Neural cell (in vitro differentiated cells): ENCODE measurements around the gene NEURL1. TPM values are rescaled to one million over a fixed set of nuclear protein-coding genes. Genes with fewer than 3 reads are reported as not detected.

ENCODE experiments used
- H2AFZ ChIP-seq: fragments of 200-600, 300-800 bp; sonication (generic), shearing (Covaris generic); 2 replicates; pipeline ENCODE4 v1.6.0; 2014; ENCODE audit warnings: low read depth, mild to moderate bottlenecking, antibody characterized with exemption, low read length, moderate library complexity
- H3F3A ChIP-seq: fragments of 200-600 bp; shearing (Covaris generic); 2 replicates; pipeline ENCODE4 v1.6.1; 2016; ENCODE audit warnings: mild to moderate bottlenecking, moderate library complexity, mixed read lengths, antibody characterized with exemption, low read length; ENCODE audit not compliant: insufficient read depth, poor library complexity, severe bottlenecking
- H3K27ac ChIP-seq: fragments of 200-600, 300-800 bp; sonication (generic), shearing (Covaris generic); 2 replicates; pipeline ENCODE4 v1.5.1; 2014; ENCODE audit warnings: mild to moderate bottlenecking, low read length, moderate library complexity
- H3K27me3 ChIP-seq: fragments of 300-800, 200-600 bp; sonication (generic), shearing (Covaris generic); 2 replicates; pipeline ENCODE4 v1.6.0; 2014; ENCODE audit warnings: mild to moderate bottlenecking, low read depth, low read length, moderate library complexity; ENCODE audit not compliant: insufficient read depth
- H3K36me3 ChIP-seq: fragments of 300-800, 200-600 bp; sonication (generic), shearing (Covaris generic); 2 replicates; pipeline ENCODE4 v1.5.1; 2014; ENCODE audit warnings: mild to moderate bottlenecking, antibody characterized with exemption, low read length, moderate library complexity; ENCODE audit not compliant: insufficient read depth
- H3K4me2 ChIP-seq: fragments of 300-800, 200-600 bp; sonication (generic), shearing (Covaris generic); 2 replicates; pipeline ENCODE4 v1.6.0; 2014; ENCODE audit warnings: mild to moderate bottlenecking, low read length
- H3K4me3 ChIP-seq: fragments of 300-800, 200-600 bp; sonication (generic), shearing (Covaris generic); 2 replicates; pipeline ENCODE4 v1.5.1; 2014; ENCODE audit warnings: mild to moderate bottlenecking, low read length, moderate library complexity
- H3K79me2 ChIP-seq: fragments of 200-600 bp; shearing (Covaris generic); replicated peaks from 2 replicates; pipeline ENCODE4 v1.6.0; 2014; ENCODE audit warnings: mild to moderate bottlenecking, low read length, moderate library complexity; ENCODE audit not compliant: insufficient read depth
- H3K9ac ChIP-seq: fragments of 300-800, 200-600 bp; sonication (generic), shearing (Covaris generic); 2 replicates; pipeline ENCODE4 v1.6.1; 2016; ENCODE audit warnings: mild to moderate bottlenecking, low read length, mixed read lengths
- H3K9me2 ChIP-seq: fragments of 200-600 bp; shearing (Covaris generic); 2 replicates; pipeline ENCODE4 v1.6.1; 2016; ENCODE audit warnings: mild to moderate bottlenecking, low read length, mixed read lengths; ENCODE audit not compliant: insufficient read depth
- H3K9me3 ChIP-seq: fragments of 200-600, 300-800 bp; sonication (generic), shearing (Covaris generic); 2 replicates; pipeline ENCODE4 v1.6.1; 2016; ENCODE audit warnings: mild to moderate bottlenecking, mixed run types, low read length, moderate library complexity, mixed read lengths
- H4K20me1 ChIP-seq: fragments of 200-600 bp; shearing (Covaris generic); 2 replicates; pipeline ENCODE4 v1.6.1; 2016; ENCODE audit warnings: mild to moderate bottlenecking, mixed run types; ENCODE audit not compliant: insufficient read depth
- EP300 ChIP-seq: fragments of 450-650 bp; conservative IDR thresholded peaks from 2 replicates; pipeline ENCODE4 v1.6.1; 2014; ENCODE audit warnings: antibody characterized with exemption, mild to moderate bottlenecking, moderate library complexity; ENCODE audit not compliant: poor library complexity, severe bottlenecking
- EZH2 ChIP-seq: fragments of 200-600, 300-800 bp; shearing (Covaris generic), sonication (generic); IDR thresholded peaks from 2 replicates; pipeline ENCODE4 v1.6.1; 2014; ENCODE audit warnings: antibody characterized with exemption, low read length, borderline replicate concordance, mild to moderate bottlenecking; ENCODE audit not compliant: insufficient read depth, poor library complexity, severe bottlenecking
- MXI1 ChIP-seq: fragments of 450-650 bp; conservative IDR thresholded peaks from 2 replicates; pipeline ENCODE4 v1.6.1; 2014; ENCODE audit warnings: antibody characterized with exemption, mild to moderate bottlenecking; ENCODE audit not compliant: poor library complexity, severe bottlenecking
- RAD21 ChIP-seq: fragments of 450-650 bp; conservative IDR thresholded peaks from 2 replicates; pipeline ENCODE4 v1.6.1; 2014; ENCODE audit warnings: antibody characterized with exemption, mild to moderate bottlenecking, moderate library complexity
- SMC3 ChIP-seq: fragments of 450-650 bp; conservative IDR thresholded peaks from 2 replicates; pipeline ENCODE4 v1.6.1; 2014; ENCODE audit warnings: antibody characterized with exemption, mild to moderate bottlenecking, moderate library complexity; ENCODE audit not compliant: poor library complexity
- TAF1 ChIP-seq: IDR thresholded peaks from 2 replicates; pipeline ENCODE4 v1.6.1; 2012; ENCODE audit warnings: low read depth
- polyA plus RNA-seq: library from polyadenylated mRNA; depleted of rRNA; stranded (reverse); fragments of >200 nt; gene quantifications from 2 replicates; pipeline ENCODE4 v1.2.3, GENCODE V29; 2014
- TF ChIP-seq, protein P1 (sequence below): IDR thresholded peaks from 2 replicates; pipeline ENCODE4 v1.6.1; 2012; ENCODE audit warnings: borderline replicate concordance
- TF ChIP-seq, protein P2 (sequence below): fragments of 450-650 bp; IDR thresholded peaks from 2 replicates; pipeline ENCODE4 v1.5.1; 2014; ENCODE audit warnings: antibody characterized with exemption, mild to moderate bottlenecking, moderate library complexity; ENCODE audit not compliant: poor library complexity, severe bottlenecking

The NEURL1 gene
- polyA plus RNA-seq, 1 donor from 2014 or later = 12.3 TPM

DNA sequence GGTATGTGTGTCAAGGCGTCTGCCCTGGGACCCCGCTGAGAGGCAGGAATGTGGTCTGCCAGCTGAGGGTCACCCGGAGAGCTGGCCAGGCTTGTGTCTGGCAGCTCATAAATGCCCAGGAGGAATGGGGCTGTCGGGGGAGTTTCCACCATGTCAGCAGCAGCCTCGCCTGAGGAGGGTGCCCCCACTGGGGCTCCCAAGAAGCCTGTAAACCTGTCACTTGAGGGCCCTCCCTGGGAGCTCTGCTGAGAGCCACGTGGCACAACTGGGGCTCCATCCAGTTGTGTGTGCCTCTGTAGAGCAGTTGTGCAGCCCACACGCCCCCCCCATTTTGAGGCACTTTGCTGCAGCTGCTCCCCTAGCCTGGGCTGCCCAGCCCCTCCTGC is 70.6 kb downstream of the NEURL1 start:
- H3K9me2 ChIP-seq = no peaks in the 10 kb centered on the region
- H3K36me3 ChIP-seq = no peaks in the 10 kb centered on the region
- H3K79me2 ChIP-seq = no peaks in the 10 kb centered on the region
- no peak overlapping the region for H3K9ac ChIP-seq
- no peak for TF ChIP-seq SMC3
- TF ChIP-seq, protein P1, sequence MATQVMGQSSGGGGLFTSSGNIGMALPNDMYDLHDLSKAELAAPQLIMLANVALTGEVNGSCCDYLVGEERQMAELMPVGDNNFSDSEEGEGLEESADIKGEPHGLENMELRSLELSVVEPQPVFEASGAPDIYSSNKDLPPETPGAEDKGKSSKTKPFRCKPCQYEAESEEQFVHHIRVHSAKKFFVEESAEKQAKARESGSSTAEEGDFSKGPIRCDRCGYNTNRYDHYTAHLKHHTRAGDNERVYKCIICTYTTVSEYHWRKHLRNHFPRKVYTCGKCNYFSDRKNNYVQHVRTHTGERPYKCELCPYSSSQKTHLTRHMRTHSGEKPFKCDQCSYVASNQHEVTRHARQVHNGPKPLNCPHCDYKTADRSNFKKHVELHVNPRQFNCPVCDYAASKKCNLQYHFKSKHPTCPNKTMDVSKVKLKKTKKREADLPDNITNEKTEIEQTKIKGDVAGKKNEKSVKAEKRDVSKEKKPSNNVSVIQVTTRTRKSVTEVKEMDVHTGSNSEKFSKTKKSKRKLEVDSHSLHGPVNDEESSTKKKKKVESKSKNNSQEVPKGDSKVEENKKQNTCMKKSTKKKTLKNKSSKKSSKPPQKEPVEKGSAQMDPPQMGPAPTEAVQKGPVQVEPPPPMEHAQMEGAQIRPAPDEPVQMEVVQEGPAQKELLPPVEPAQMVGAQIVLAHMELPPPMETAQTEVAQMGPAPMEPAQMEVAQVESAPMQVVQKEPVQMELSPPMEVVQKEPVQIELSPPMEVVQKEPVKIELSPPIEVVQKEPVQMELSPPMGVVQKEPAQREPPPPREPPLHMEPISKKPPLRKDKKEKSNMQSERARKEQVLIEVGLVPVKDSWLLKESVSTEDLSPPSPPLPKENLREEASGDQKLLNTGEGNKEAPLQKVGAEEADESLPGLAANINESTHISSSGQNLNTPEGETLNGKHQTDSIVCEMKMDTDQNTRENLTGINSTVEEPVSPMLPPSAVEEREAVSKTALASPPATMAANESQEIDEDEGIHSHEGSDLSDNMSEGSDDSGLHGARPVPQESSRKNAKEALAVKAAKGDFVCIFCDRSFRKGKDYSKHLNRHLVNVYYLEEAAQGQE = no peak
- TF ChIP-seq RAD21 = no peak
- H3F3A ChIP-seq = no peaks in the 10 kb centered on the region
- no peak overlapping the region for H3K4me3 ChIP-seq
- H3K4me2 ChIP-seq = no peak overlapping the region
- H3K27ac ChIP-seq = no peak overlapping the region
- H4K20me1 ChIP-seq = peaks cover 3% of the 10 kb centered on the region
- H3K27me3 ChIP-seq = no peaks in the 10 kb centered on the region
- no peak overlapping the region for H2AFZ ChIP-seq
- H3K9me3 ChIP-seq = no peaks in the 10 kb centered on the region

DNA sequence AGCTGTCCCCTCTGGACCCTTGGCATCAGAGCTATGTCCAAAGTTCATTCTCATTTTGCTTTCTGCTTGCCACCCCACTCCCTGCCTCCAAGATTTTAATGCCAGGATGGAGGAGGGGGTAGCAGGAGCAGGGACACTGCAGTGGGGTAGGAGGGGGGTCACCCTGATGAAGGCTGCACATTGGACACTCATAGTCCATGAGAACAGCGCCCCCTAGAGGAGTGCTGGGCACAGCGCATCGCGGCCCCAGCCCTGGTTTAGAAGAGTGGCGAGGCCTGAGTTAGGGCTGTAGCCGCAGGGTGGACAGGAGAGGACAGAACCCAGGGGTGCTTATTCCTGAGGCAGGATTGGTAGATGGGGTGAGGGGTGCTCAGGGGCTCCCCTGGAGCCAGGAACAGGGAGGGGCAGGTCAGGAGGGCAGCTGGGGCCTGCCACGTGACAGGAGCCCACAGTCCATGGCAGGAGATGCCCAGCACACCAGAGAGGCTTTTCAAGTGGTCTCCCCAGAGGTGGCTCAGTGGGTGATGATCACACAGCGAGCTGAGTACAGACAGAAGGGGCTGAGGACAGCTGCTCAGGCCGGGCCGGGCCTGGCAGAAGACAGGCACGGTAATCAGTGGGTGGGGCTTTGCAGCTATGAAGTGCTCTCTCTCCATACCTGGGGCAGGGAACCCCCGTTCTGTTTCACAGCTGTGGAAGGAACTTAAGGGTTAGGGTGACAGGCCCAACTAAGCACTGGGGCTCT is 71.4 kb downstream of the NEURL1 start:
- H3K36me3 ChIP-seq = no peaks in the 10 kb centered on the region
- no peaks in the 10 kb centered on the region for H3F3A ChIP-seq
- H3K27me3 ChIP-seq = no peaks in the 10 kb centered on the region
- H3K27ac ChIP-seq = no peak overlapping the region
- H3K4me2 ChIP-seq = no peak overlapping the region
- H3K4me3 ChIP-seq = no peak overlapping the region
- no peak overlapping the region for H2AFZ ChIP-seq
- no peaks in the 10 kb centered on the region for H3K9me2 ChIP-seq
- no peak overlapping the region for H3K9ac ChIP-seq
- TF ChIP-seq, protein P2, sequence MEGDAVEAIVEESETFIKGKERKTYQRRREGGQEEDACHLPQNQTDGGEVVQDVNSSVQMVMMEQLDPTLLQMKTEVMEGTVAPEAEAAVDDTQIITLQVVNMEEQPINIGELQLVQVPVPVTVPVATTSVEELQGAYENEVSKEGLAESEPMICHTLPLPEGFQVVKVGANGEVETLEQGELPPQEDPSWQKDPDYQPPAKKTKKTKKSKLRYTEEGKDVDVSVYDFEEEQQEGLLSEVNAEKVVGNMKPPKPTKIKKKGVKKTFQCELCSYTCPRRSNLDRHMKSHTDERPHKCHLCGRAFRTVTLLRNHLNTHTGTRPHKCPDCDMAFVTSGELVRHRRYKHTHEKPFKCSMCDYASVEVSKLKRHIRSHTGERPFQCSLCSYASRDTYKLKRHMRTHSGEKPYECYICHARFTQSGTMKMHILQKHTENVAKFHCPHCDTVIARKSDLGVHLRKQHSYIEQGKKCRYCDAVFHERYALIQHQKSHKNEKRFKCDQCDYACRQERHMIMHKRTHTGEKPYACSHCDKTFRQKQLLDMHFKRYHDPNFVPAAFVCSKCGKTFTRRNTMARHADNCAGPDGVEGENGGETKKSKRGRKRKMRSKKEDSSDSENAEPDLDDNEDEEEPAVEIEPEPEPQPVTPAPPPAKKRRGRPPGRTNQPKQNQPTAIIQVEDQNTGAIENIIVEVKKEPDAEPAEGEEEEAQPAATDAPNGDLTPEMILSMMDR = no peak
- H4K20me1 ChIP-seq = peaks cover 3% of the 10 kb centered on the region
- H3K79me2 ChIP-seq = no peaks in the 10 kb centered on the region
- H3K9me3 ChIP-seq = no peaks in the 10 kb centered on the region

DNA sequence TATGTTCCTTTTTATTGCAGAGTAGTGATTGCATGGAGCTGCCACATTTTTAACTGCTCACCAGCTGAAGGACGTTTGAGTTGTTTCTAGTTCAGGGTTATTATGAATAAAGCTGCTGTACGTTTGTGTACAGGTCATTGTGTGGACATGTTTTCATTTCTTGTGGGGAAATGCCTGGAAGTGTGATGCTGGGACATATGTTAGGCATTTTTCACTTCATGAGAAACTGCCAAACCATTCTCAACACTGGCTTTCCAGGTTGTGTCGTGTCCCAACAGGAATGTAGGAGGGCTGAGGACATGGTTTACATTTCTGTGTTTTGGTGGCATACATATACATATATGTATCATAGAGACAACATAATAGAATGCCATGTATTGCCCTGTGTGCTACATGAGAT is 73.0 kb downstream of the NEURL1 start:
- H3K27me3 ChIP-seq = no peaks in the 10 kb centered on the region
- no peak overlapping the region for H3K4me3 ChIP-seq
- no peak overlapping the region for H3K27ac ChIP-seq
- no peaks in the 10 kb centered on the region for H3F3A ChIP-seq
- peaks cover 3% of the 10 kb centered on the region for H4K20me1 ChIP-seq
- H3K4me2 ChIP-seq = no peak overlapping the region
- TF ChIP-seq TAF1 (no peak), EZH2 (no peak), MXI1 (no peak), RAD21 (no peak), EP300 (no peak)
- TF ChIP-seq, protein P2 = no peak
- H3K9ac ChIP-seq = no peak overlapping the region
- no peaks in the 10 kb centered on the region for H3K9me2 ChIP-seq
- H3K9me3 ChIP-seq = no peaks in the 10 kb centered on the region
- no peaks in the 10 kb centered on the region for H3K36me3 ChIP-seq
- H3K79me2 ChIP-seq = no peaks in the 10 kb centered on the region
- H2AFZ ChIP-seq = no peak overlapping the region
